ENCODE measurements around the gene THPO. TPM values are rescaled to one million over a fixed set of nuclear protein-coding genes. Genes with fewer than 3 reads are reported as not detected.

THPO gene
- total and polyA plus RNA-seq, 9 of the 15 experiments (the other 6 are each of a cell fraction or from before 2014, with no cell fraction given) = 0.11 to 1.1 (median 0.35) TPM; not detected in 1

GRCh38 chr3:184335661-184336546 is 42.1 kb downstream of the THPO start (continued):
- TF ChIP-seq MLLT1 (IDR thresholded peaks at IDR 0.05) = no peak
- TF ChIP-seq KDM4B (IDR thresholded peaks at IDR 0.05; ENCODE audit: borderline replicate concordance in 2 of 2, low read depth in 1 of 2) = 0 out of 4 replicates have a peak, but pooled peaks of 1 of the 2 experiments have one; percentile 41
- no peak for TF ChIP-seq BRF1 (IDR thresholded peaks at IDR 0.05; ENCODE audit: borderline replicate concordance, extremely low read depth, insufficient read length)
- TF ChIP-seq ELF2 (CRISPR knock-in tag; IDR thresholded peaks at IDR 0.05) = peak; percentile 66; the same call in 1 of the 2 replicates
- TF ChIP-seq CTBP1 (IDR thresholded peaks at IDR 0.05; ENCODE audit: borderline replicate concordance) = peak; percentile 40; the same call in 1 of the 2 replicates
- no peak for TF ChIP-seq HNRNPH1 (optimal IDR thresholded peaks at IDR 0.05; ENCODE audit: low read depth, low read length)
- no peak for TF ChIP-seq SREBF1 (IDR thresholded peaks at IDR 0.05; ENCODE audit: borderline replicate concordance, low read depth, low read length)
- no peak for TF ChIP-seq ZNF644 (tag; IDR thresholded peaks at IDR 0.05; ENCODE audit: low read depth)

Measured in K562 (cell line).